Neural cell (in vitro differentiated cells): ENCODE data around the gene PPP2R2B. TPM values are rescaled to one million over a fixed set of nuclear protein-coding genes. Genes with fewer than 3 reads are reported as not detected.

Experiments
- H2AFZ ChIP-seq: fragments of 200-600, 300-800 bp; sonication (generic), shearing (Covaris generic); 2 replicates; pipeline ENCODE4 v1.6.0; 2014; ENCODE audit warnings: low read depth, mild to moderate bottlenecking, antibody characterized with exemption, low read length, moderate library complexity
- H3F3A ChIP-seq: fragments of 200-600 bp; shearing (Covaris generic); 2 replicates; pipeline ENCODE4 v1.6.1; 2016; ENCODE audit warnings: mild to moderate bottlenecking, moderate library complexity, mixed read lengths, antibody characterized with exemption, low read length; ENCODE audit not compliant: insufficient read depth, poor library complexity, severe bottlenecking
- H3K27ac ChIP-seq: fragments of 200-600, 300-800 bp; sonication (generic), shearing (Covaris generic); 2 replicates; pipeline ENCODE4 v1.5.1; 2014; ENCODE audit warnings: mild to moderate bottlenecking, low read length, moderate library complexity
- H3K27me3 ChIP-seq: fragments of 300-800, 200-600 bp; sonication (generic), shearing (Covaris generic); 2 replicates; pipeline ENCODE4 v1.6.0; 2014; ENCODE audit warnings: mild to moderate bottlenecking, low read depth, low read length, moderate library complexity; ENCODE audit not compliant: insufficient read depth
- H3K36me3 ChIP-seq: fragments of 300-800, 200-600 bp; sonication (generic), shearing (Covaris generic); 2 replicates; pipeline ENCODE4 v1.5.1; 2014; ENCODE audit warnings: mild to moderate bottlenecking, antibody characterized with exemption, low read length, moderate library complexity; ENCODE audit not compliant: insufficient read depth
- H3K4me2 ChIP-seq: fragments of 300-800, 200-600 bp; sonication (generic), shearing (Covaris generic); 2 replicates; pipeline ENCODE4 v1.6.0; 2014; ENCODE audit warnings: mild to moderate bottlenecking, low read length
- H3K4me3 ChIP-seq: fragments of 300-800, 200-600 bp; sonication (generic), shearing (Covaris generic); 2 replicates; pipeline ENCODE4 v1.5.1; 2014; ENCODE audit warnings: mild to moderate bottlenecking, low read length, moderate library complexity
- H3K79me2 ChIP-seq: fragments of 200-600 bp; shearing (Covaris generic); replicated peaks from 2 replicates; pipeline ENCODE4 v1.6.0; 2014; ENCODE audit warnings: mild to moderate bottlenecking, low read length, moderate library complexity; ENCODE audit not compliant: insufficient read depth
- H3K9ac ChIP-seq: fragments of 300-800, 200-600 bp; sonication (generic), shearing (Covaris generic); 2 replicates; pipeline ENCODE4 v1.6.1; 2016; ENCODE audit warnings: mild to moderate bottlenecking, low read length, mixed read lengths
- H3K9me2 ChIP-seq: fragments of 200-600 bp; shearing (Covaris generic); 2 replicates; pipeline ENCODE4 v1.6.1; 2016; ENCODE audit warnings: mild to moderate bottlenecking, low read length, mixed read lengths; ENCODE audit not compliant: insufficient read depth
- H3K9me3 ChIP-seq: fragments of 200-600, 300-800 bp; sonication (generic), shearing (Covaris generic); 2 replicates; pipeline ENCODE4 v1.6.1; 2016; ENCODE audit warnings: mild to moderate bottlenecking, mixed run types, low read length, moderate library complexity, mixed read lengths
- H4K20me1 ChIP-seq: fragments of 200-600 bp; shearing (Covaris generic); 2 replicates; pipeline ENCODE4 v1.6.1; 2016; ENCODE audit warnings: mild to moderate bottlenecking, mixed run types; ENCODE audit not compliant: insufficient read depth
- EP300 ChIP-seq: fragments of 450-650 bp; conservative IDR thresholded peaks from 2 replicates; pipeline ENCODE4 v1.6.1; 2014; ENCODE audit warnings: antibody characterized with exemption, mild to moderate bottlenecking, moderate library complexity; ENCODE audit not compliant: poor library complexity, severe bottlenecking
- EZH2 ChIP-seq: fragments of 200-600, 300-800 bp; shearing (Covaris generic), sonication (generic); IDR thresholded peaks from 2 replicates; pipeline ENCODE4 v1.6.1; 2014; ENCODE audit warnings: antibody characterized with exemption, low read length, borderline replicate concordance, mild to moderate bottlenecking; ENCODE audit not compliant: insufficient read depth, poor library complexity, severe bottlenecking
- MXI1 ChIP-seq: fragments of 450-650 bp; conservative IDR thresholded peaks from 2 replicates; pipeline ENCODE4 v1.6.1; 2014; ENCODE audit warnings: antibody characterized with exemption, mild to moderate bottlenecking; ENCODE audit not compliant: poor library complexity, severe bottlenecking
- POLR2AphosphoS5 ChIP-seq: IDR thresholded peaks from 2 replicates; pipeline ENCODE4 v1.6.1; 2012
- RAD21 ChIP-seq: fragments of 450-650 bp; conservative IDR thresholded peaks from 2 replicates; pipeline ENCODE4 v1.6.1; 2014; ENCODE audit warnings: antibody characterized with exemption, mild to moderate bottlenecking, moderate library complexity
- SMC3 ChIP-seq: fragments of 450-650 bp; conservative IDR thresholded peaks from 2 replicates; pipeline ENCODE4 v1.6.1; 2014; ENCODE audit warnings: antibody characterized with exemption, mild to moderate bottlenecking, moderate library complexity; ENCODE audit not compliant: poor library complexity
- TAF1 ChIP-seq: IDR thresholded peaks from 2 replicates; pipeline ENCODE4 v1.6.1; 2012; ENCODE audit warnings: low read depth
- polyA plus RNA-seq: library from polyadenylated mRNA; depleted of rRNA; stranded (reverse); fragments of >200 nt; gene quantifications from 2 replicates; pipeline ENCODE4 v1.2.3, GENCODE V29; 2014
- TF ChIP-seq, protein P1 (sequence below): fragments of 450-650 bp; IDR thresholded peaks from 2 replicates; pipeline ENCODE4 v1.5.1; 2014; ENCODE audit warnings: antibody characterized with exemption, mild to moderate bottlenecking, moderate library complexity; ENCODE audit not compliant: poor library complexity, severe bottlenecking
- TF ChIP-seq, protein P2 (sequence below): IDR thresholded peaks from 2 replicates; pipeline ENCODE4 v1.6.1; 2012; ENCODE audit warnings: borderline replicate concordance

PPP2R2B gene
- polyA plus RNA-seq, 1 donor from 2014 or later: 250 TPM

GRCh38 chr5:146890731-146891440 is 12.3 kb upstream of the PPP2R2B start:
- TF ChIP-seq SMC3: no peak
- TF ChIP-seq MXI1: no peak
- TF ChIP-seq, protein P1, sequence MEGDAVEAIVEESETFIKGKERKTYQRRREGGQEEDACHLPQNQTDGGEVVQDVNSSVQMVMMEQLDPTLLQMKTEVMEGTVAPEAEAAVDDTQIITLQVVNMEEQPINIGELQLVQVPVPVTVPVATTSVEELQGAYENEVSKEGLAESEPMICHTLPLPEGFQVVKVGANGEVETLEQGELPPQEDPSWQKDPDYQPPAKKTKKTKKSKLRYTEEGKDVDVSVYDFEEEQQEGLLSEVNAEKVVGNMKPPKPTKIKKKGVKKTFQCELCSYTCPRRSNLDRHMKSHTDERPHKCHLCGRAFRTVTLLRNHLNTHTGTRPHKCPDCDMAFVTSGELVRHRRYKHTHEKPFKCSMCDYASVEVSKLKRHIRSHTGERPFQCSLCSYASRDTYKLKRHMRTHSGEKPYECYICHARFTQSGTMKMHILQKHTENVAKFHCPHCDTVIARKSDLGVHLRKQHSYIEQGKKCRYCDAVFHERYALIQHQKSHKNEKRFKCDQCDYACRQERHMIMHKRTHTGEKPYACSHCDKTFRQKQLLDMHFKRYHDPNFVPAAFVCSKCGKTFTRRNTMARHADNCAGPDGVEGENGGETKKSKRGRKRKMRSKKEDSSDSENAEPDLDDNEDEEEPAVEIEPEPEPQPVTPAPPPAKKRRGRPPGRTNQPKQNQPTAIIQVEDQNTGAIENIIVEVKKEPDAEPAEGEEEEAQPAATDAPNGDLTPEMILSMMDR: no peak
- no peaks in the 10 kb centered on the region for H4K20me1 ChIP-seq
- H3K4me2 ChIP-seq: no peak overlapping the region
- no peak overlapping the region for H3K27ac ChIP-seq
- H3K9me3 ChIP-seq: no peaks in the 10 kb centered on the region
- H3F3A ChIP-seq: no peaks in the 10 kb centered on the region
- H3K4me3 ChIP-seq: no peak overlapping the region
- no peaks in the 10 kb centered on the region for H3K9me2 ChIP-seq
- no peak overlapping the region for H2AFZ ChIP-seq
- H3K9ac ChIP-seq: no peak overlapping the region
- no peaks in the 10 kb centered on the region for H3K36me3 ChIP-seq
- H3K79me2 ChIP-seq: no peaks in the 10 kb centered on the region
- no peaks in the 10 kb centered on the region for H3K27me3 ChIP-seq

GRCh38 chr5:146890066-146890465 is 11.5 kb upstream of the PPP2R2B start:
- TF ChIP-seq, protein P1: no peak
- no peak for TF ChIP-seq RAD21
- no peak for TF ChIP-seq TAF1
- no peak for TF ChIP-seq SMC3
- no peak for TF ChIP-seq EZH2
- TF ChIP-seq POLR2AphosphoS5: no peak
- TF ChIP-seq, protein P2, sequence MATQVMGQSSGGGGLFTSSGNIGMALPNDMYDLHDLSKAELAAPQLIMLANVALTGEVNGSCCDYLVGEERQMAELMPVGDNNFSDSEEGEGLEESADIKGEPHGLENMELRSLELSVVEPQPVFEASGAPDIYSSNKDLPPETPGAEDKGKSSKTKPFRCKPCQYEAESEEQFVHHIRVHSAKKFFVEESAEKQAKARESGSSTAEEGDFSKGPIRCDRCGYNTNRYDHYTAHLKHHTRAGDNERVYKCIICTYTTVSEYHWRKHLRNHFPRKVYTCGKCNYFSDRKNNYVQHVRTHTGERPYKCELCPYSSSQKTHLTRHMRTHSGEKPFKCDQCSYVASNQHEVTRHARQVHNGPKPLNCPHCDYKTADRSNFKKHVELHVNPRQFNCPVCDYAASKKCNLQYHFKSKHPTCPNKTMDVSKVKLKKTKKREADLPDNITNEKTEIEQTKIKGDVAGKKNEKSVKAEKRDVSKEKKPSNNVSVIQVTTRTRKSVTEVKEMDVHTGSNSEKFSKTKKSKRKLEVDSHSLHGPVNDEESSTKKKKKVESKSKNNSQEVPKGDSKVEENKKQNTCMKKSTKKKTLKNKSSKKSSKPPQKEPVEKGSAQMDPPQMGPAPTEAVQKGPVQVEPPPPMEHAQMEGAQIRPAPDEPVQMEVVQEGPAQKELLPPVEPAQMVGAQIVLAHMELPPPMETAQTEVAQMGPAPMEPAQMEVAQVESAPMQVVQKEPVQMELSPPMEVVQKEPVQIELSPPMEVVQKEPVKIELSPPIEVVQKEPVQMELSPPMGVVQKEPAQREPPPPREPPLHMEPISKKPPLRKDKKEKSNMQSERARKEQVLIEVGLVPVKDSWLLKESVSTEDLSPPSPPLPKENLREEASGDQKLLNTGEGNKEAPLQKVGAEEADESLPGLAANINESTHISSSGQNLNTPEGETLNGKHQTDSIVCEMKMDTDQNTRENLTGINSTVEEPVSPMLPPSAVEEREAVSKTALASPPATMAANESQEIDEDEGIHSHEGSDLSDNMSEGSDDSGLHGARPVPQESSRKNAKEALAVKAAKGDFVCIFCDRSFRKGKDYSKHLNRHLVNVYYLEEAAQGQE: no peak
- no peak for TF ChIP-seq EP300
- no peak for TF ChIP-seq MXI1
- Histone ChIP-seq H3K27me3 (no peaks in the 10 kb centered on the region), H3K9me2 (no peaks in the 10 kb centered on the region), H2AFZ (no peak overlapping the region), H4K20me1 (no peaks in the 10 kb centered on the region), H3K27ac (no peak overlapping the region), H3K9me3 (no peaks in the 10 kb centered on the region), H3K36me3 (no peaks in the 10 kb centered on the region), H3K9ac (no peak overlapping the region), H3K4me2 (no peak overlapping the region), H3F3A (no peaks in the 10 kb centered on the region), H3K4me3 (no peak overlapping the region), H3K79me2 (no peaks in the 10 kb centered on the region)
